IMR-90 (cell line): ENCODE data around the gene MYO1H.

ENCODE experiments used
- CEBPB ChIP-seq: IDR thresholded peaks from 2 replicates; pipeline ENCODE4 v1.6.1; 2012; ENCODE audit warnings: low read depth, low read length, improper control_type of control experiment
- CHD1 ChIP-seq: IDR thresholded peaks from 2 replicates; pipeline ENCODE4 v1.6.1; 2012; ENCODE audit warnings: low read depth, low read length, improper control_type of control experiment
- CTCF ChIP-seq: conservative IDR thresholded peaks from 2 replicates; pipeline ENCODE4 v1.5.1; 2012; ENCODE audit warnings: mild to moderate bottlenecking, low read depth, low read length, improper control_type of control experiment
- MAZ ChIP-seq: IDR thresholded peaks from 2 replicates; pipeline ENCODE4 v1.6.1; 2012; ENCODE audit warnings: low read depth, mild to moderate bottlenecking, low read length, improper control_type of control experiment, moderate library complexity, borderline replicate concordance
- MXI1 ChIP-seq: IDR thresholded peaks from 2 replicates; pipeline ENCODE4 v1.6.1; 2012; ENCODE audit warnings: low read depth, mild to moderate bottlenecking, low read length, moderate library complexity, borderline replicate concordance
- NFE2L2 ChIP-seq: fragments of 150-350 bp; IDR thresholded peaks from 2 replicates; pipeline ENCODE4 v1.6.1; 2016; ENCODE audit warnings: low read depth, mild to moderate bottlenecking, low read length
- POLR2A ChIP-seq: IDR thresholded peaks from 2 replicates; pipeline ENCODE4 v1.6.1; 2012; ENCODE audit warnings: mild to moderate bottlenecking, low read depth, low read length
- RCOR1 ChIP-seq: IDR thresholded peaks from 2 replicates; pipeline ENCODE4 v1.6.1; 2012; ENCODE audit warnings: mild to moderate bottlenecking, low read length, improper control_type of control experiment; ENCODE audit not compliant: insufficient replicate concordance
- RFX5 ChIP-seq: IDR thresholded peaks from 2 replicates; pipeline ENCODE4 v1.8.0; 2012; ENCODE audit warnings: low read depth, mild to moderate bottlenecking, low read length, moderate library complexity
- SMC3 ChIP-seq: fragments of 150-350 bp; IDR thresholded peaks from 2 replicates; pipeline ENCODE4 v1.6.1; 2016; ENCODE audit warnings: low read depth, mild to moderate bottlenecking, antibody characterized with exemption, low read length, moderate library complexity
- USF2 ChIP-seq: fragments of 150-350 bp; IDR thresholded peaks from 2 replicates; pipeline ENCODE4 v1.6.1; 2017; ENCODE audit warnings: mild to moderate bottlenecking, antibody characterized with exemption, low read length, low read depth

- no peak for TF ChIP-seq RCOR1
- TF ChIP-seq CEBPB: no peak
- no peak for TF ChIP-seq CTCF
- TF ChIP-seq POLR2A: no peak
- TF ChIP-seq NFE2L2: no peak
- TF ChIP-seq USF2: no peak
- TF ChIP-seq MXI1: no peak
- TF ChIP-seq SMC3: no peak
- no peak for TF ChIP-seq MAZ
- TF ChIP-seq RFX5: no peak
- no peak for TF ChIP-seq CHD1
Observed at GRCh38 chr12:109489016-109489954, 141.6 kb downstream of the MYO1H start.
